Measurements from ENCODE around the gene FAM167B. TPM values are rescaled to one million over a fixed set of nuclear protein-coding genes. Genes with fewer than 3 reads are reported as not detected.

Gene FAM167B
- total and polyA plus RNA-seq, 9 donors: 1.5 to 7.8 (median 3.2) TPM; not detected in 1

DNA sequence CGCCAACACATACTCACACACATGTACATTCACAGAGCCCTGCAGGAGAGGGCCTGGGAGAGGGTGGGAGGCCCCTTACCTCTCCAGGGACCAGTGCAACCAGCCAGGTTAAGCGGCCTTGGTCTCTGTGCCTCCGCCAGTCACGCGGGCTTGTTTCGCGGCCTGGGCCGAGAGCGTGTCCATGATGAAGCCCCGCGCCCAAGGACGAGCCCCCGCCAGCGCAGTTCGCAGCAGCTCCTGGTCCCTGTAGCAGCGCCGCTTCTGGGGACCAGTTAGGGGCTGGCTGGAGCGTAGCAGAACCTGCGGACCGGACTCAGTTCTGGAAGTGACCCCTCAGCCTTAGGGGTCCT is 7.3 kb upstream of the FAM167B start:
- peaks cover 11% of the 10 kb centered on the region for H3K4me1 ChIP-seq (ENCODE audit: insufficient read depth)
- peak in 4 of 5 donors; percentile 32 to 54 (median 51) for DNase-seq
- intact Hi-C loops (cut with DNase I): loop anchor here in 1 of 4 donors (10.0 kb wide), 1 partner anchor 125 kb away; the partner anchor contains the start of genes FAM229A and TSSK3
- 44 to 63% (median 54%) methylated on average over 20 of the region's 20 CpGs for WGBS, 3 donors
- no peaks in the 10 kb centered on the region for H3K9me3 ChIP-seq
- peak overlapping the region; percentile 59 for H3K4me3 ChIP-seq
- TF ChIP-seq POLR2A (IDR thresholded peaks at IDR 0.05): no peak
- TF ChIP-seq EP300 (IDR thresholded peaks at IDR 0.05): no peak
- TF ChIP-seq, protein P1, sequence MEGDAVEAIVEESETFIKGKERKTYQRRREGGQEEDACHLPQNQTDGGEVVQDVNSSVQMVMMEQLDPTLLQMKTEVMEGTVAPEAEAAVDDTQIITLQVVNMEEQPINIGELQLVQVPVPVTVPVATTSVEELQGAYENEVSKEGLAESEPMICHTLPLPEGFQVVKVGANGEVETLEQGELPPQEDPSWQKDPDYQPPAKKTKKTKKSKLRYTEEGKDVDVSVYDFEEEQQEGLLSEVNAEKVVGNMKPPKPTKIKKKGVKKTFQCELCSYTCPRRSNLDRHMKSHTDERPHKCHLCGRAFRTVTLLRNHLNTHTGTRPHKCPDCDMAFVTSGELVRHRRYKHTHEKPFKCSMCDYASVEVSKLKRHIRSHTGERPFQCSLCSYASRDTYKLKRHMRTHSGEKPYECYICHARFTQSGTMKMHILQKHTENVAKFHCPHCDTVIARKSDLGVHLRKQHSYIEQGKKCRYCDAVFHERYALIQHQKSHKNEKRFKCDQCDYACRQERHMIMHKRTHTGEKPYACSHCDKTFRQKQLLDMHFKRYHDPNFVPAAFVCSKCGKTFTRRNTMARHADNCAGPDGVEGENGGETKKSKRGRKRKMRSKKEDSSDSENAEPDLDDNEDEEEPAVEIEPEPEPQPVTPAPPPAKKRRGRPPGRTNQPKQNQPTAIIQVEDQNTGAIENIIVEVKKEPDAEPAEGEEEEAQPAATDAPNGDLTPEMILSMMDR (IDR thresholded peaks at IDR 0.05): no peak
- no peaks in the 10 kb centered on the region for H3K27me3 ChIP-seq
- H3K27ac ChIP-seq: peak overlapping the region; percentile 16 to 86
- H3K36me3 ChIP-seq: no peaks in the 10 kb centered on the region

DNA sequence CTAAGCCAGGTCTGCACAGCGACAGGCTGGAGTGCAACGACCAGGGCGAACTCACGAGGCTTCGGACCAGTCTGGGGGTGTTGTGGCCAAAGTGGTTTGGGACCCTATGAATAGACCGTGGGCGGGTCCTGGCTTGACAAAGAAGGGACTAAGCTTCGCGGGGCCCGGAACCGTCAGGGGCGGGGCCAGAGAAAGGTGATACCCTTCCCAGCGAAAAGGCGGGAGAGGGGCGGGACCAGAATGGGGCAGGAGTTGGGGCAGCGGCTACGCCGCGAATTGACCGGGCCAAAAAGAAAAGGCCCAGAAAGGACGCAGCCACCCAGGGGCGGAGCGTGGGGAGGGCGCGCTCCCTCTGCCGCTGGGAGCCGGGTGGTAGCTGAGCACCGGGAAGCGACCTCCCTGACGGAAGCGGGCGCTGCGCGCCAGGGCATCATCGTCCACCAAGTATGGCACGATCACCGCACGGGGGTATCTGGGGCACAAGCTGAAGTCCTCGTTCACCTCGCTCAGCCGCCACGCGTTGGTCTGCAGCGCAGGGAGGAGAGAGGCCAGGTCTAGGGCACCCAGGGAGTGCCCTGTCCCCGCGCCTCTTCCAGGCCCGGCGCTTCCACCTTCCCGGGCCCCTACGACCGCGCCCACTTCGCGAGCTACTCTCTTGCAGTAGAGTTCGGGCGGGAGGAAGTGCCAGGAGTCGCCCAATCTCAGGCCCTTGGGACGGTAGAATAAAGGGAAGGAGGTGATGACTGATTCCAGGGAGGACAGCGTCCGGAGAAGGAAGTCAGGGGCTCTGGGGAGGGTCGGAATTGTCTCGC is 6.7 kb upstream of the FAM167B start:
- H3K4me1 ChIP-seq (ENCODE audit: insufficient read depth): peaks cover 9% of the 10 kb centered on the region
- peak overlapping the region; percentile 59 for H3K4me3 ChIP-seq
- WGBS, 3 donors: 2 to 3% (median 2%) methylated on average over 54 to 62 of the region's 62 CpGs
- DNase-seq: peak; percentile 82 to 87 (median 86)
- TF ChIP-seq EP300 (IDR thresholded peaks at IDR 0.05): no peak
- TF ChIP-seq, protein P1 (IDR thresholded peaks at IDR 0.05): peak; percentile 16 to 39 (median 18)
- TF ChIP-seq POLR2A (IDR thresholded peaks at IDR 0.05): peak; percentile 60
- H3K36me3 ChIP-seq: no peaks in the 10 kb centered on the region
- H3K9me3 ChIP-seq: no peaks in the 10 kb centered on the region
- intact Hi-C loops (cut with DNase I): loop anchor here in 1 of 4 donors (10.0 kb wide), 1 partner anchor 124 kb away; the partner anchor contains the start of genes FAM229A and TSSK3
- H3K27ac ChIP-seq: peak overlapping the region; percentile 58 to 86
- no peaks in the 10 kb centered on the region for H3K27me3 ChIP-seq

DNA sequence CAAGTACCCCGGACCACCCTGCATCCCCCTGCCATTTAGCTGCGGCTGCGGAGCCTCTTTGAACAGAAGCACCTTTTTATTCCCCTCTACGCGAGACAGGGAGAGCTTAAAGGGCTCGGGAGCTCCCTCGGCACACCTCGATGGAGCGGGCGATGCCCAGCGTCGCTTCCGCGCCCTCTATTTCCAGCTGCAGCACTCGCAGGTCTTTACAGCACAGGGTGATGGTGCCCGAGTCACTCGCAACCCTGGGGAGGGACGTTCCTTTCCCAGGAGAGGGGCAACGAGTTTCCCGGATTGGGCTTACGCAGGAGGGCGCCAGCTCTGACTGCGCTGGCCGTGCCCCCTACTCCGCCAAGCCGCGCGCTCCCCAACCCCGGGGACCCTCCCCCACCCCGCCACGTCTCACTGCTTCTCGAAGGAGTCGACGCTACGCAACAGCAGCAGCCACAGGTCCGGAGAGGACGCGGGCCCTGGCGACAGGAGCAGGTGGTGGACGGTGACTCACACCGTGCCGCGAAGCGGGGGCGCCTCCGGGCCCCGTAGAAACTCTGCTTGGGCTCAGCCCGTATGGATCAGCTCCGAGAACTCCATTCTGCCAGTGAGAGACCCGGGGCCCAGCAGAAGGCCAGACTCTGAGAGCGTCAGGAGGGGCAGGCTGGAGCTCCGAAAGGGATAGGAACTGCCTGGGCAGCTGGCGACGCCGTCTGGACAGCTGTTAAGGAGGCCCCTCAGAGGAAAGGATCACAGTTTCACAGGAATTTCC is 5.8 kb upstream of the FAM167B start:
- peak; percentile 71 to 77 (median 74) for DNase-seq
- intact Hi-C loops (cut with DNase I): loop anchor here in 1 of 4 donors (10.0 kb wide), 1 partner anchor 124 kb away; the partner anchor contains the start of genes FAM229A and TSSK3
- peak overlapping the region; percentile 58 to 86 for H3K27ac ChIP-seq

More for the DNA sequence above, 5.8 kb upstream of the FAM167B start:
- 0 to 1% (median 1%) methylated on average over 49 to 55 of the region's 55 CpGs for WGBS, 3 donors
- H3K27me3 ChIP-seq: no peaks in the 10 kb centered on the region
- peaks cover 4% of the 10 kb centered on the region for H3K4me1 ChIP-seq (ENCODE audit: insufficient read depth)
- peak overlapping the region; percentile 59 for H3K4me3 ChIP-seq
- TF ChIP-seq, protein P1 (IDR thresholded peaks at IDR 0.05): no peak
- peak; percentile 43 for TF ChIP-seq POLR2A (IDR thresholded peaks at IDR 0.05)
- no peaks in the 10 kb centered on the region for H3K9me3 ChIP-seq
- no peaks in the 10 kb centered on the region for H3K36me3 ChIP-seq

All from ovary (tissue), 9 donors.